ENCODE data around the gene FIGNL1.
"Not testable (repeated sequence)": the region's sequence is repeated elsewhere in the genome, so short reads cannot be mapped to it uniquely, and the experiment has no call there.

FIGNL1 gene

DNA sequence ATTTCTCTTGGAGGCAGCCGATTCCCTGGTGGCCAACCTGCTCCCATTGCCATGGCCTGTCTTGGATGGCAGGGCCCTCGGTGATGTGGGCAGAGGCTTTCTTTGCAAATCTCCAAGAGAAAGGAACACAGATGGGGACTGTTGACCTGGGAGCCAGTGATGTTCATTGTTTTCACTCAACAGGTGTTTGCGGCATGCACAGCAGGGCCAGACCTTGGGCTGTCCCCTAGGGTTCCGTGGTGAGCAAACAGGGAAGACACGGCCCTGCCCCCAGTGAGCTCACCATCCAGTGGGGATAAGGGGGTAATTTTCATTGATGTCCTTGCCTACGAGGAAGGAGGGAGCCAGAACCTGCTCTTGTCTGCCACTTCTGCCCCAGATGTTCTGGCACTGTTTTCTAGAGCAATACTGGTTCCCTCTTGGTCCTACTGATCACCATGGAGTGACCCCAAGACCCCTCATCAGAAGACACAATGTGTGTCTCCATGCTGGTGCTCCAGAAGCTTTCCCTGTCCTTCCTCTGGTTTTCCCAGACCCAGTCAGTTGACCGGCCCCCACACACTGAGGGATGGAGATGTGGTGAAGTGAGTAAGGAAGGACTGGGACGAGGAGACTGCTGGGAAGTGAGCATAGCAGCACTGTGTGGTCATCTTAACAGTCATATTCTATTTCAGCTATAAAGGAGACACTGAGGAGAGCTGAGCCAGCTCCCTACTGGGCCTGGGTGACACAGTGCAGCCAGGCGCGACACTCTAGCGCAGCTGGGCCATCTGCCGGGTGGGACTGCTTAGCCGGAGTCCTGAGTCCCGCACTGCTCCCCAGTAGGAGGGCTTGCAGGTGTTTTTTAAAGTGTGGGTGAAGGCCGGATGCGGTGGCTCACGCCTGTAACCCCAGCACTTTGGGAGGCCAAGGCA is 20.4 kb upstream of the FIGNL1 start:
- no peak for FAIRE-seq

- FAIRE-seq = no peak
These were observed 19.0 kb upstream of the FIGNL1 start for GRCh38 chr7:50469181-50469580.

- FAIRE-seq = no peak
These were observed 17.9 kb upstream of the FIGNL1 start for GRCh38 chr7:50467817-50468610.

DNA sequence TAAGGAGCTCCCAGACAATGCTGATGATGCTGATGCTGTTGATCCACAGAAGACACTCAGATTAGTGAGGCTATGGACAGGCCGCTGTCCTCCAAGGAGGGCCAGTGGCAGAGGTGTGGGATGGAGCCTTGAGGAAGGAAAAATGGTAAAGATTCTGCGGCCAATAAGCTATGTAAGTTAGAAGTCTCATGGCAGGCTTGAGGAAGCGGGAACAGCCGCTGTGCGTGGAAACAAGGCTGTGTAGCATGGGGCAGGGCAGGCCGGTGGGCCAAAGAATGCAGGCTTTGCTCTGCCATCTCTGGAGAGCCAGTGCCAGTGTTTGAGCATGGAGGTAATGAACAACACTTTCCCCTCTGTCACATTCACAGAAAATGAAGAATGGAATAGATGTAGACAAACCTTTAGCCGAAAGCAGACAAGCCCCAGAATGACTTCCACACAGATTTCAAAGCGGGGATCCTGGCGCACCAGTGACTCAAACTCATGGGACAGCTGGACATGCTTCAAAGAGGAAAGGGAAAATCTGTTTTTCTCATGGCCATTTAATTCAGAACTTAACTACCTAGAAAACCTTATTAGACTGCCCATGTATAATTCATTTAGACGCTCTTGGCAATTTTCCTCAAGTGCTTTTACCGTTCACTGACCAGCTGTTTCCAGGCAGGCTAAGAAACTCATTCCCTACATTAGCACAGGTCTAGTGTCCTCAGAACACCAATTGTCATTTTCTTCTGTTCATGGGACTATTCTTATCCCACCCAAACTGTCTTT is 16.9 kb upstream of the FIGNL1 start:
- FAIRE-seq = no peak

DNA sequence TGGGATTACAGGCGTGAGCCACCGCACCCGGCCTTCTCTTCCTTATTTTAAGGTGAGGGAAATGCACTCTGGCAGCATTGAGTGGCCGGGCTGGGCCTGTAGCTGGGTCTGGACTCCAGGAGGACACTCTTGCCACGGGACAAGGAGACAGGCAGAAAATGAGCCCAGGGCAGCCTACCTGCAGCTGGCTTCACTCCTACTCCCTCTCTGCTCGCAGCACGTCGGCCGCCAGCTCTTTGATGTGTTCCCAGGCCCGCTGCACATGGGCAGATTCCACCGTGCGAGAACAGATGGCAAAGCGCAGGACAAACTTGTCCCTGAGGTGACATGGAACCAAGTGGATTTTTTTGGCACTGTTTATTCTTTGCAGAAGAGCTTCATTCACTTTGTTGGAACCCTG is 12.9 kb upstream of the FIGNL1 start:
- no peak for FAIRE-seq

DNA sequence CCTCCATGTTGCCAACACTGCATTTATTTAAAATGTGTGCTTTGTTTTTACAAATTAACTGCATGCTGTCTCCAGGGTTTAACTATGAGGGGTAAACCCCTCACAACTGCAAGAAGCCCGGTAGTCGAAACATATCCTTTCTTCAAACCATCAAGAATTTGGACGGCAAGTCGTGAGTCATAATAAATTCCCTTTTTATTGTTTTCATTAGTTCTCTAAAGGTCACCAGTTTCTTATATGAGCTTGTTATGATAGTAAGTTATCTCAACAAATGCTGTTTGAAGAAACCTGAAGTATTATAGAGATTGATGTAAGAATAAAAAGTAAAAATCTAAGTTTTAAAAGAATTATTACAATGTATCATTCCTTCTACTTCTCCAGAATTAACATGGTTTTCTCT is 12.2 kb upstream of the FIGNL1 start:
- FAIRE-seq = no peak

DNA sequence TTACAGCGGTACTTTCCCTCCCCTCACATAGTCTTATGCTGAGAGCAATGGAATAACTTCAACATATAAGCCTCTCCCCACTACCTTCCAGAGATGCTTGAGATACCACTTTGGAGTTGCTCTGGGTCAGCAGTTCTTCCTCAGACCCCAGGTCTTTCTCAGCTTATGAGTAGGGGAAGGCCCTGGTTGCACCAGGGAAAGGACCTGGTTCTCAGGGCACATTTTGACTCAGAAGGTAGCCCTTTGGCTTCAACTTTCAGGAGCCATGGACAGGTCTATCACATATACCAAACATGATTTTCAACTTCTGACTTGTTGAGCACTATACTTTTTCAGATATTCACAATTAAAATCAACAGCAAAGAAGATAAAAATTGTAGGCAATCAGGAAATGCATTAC is 11.5 kb upstream of the FIGNL1 start:
- FAIRE-seq = no peak

DNA sequence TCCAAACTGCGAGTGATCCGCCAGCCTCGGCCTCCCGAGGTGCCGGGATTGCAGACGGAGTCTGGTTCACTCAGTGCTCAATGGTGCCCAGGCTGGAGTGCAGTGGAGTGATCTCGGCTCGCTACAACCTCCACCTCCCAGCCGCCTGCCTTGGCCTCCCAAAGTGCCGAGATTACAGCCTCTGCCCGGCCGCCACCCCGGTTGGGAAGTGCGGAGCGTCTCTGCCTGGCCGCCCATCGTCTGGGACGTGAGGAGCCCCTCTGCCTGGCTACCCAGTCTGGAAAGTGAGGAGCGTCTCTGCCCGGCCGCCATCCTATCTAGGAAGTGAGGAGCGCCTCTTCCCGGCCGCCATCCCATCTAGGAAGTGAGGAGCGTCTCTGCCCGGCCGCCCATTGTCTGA is 9.0 kb upstream of the FIGNL1 start:
- not testable (repeated sequence) for FAIRE-seq

- FAIRE-seq = not testable (repeated sequence)
These were observed 8.5 kb upstream of the FIGNL1 start for GRCh38 chr7:50458651-50459050.

GRCh38 chr7:50456371-50457123 is 6.4 kb upstream of the FIGNL1 start:
- FAIRE-seq = no peak

DNA sequence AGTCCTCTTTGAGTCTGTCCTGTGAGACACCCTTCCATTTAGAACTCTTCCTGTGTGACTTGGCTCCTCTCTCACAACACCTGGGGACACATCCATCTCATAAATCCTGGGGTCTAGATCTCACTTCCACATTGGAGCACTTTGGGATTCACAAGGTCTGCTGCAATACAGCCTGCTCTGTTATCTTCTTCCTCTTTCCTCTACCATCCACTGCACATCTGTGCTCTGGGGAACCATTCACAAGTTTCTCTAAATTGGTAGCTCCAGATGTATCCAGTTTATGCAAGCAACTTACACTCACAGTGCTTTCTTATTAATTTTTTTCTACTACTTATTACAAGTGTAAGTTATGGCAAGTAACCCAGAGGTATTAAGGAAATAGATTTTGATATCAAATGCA is 5.5 kb upstream of the FIGNL1 start:
- no peak for FAIRE-seq

DNA sequence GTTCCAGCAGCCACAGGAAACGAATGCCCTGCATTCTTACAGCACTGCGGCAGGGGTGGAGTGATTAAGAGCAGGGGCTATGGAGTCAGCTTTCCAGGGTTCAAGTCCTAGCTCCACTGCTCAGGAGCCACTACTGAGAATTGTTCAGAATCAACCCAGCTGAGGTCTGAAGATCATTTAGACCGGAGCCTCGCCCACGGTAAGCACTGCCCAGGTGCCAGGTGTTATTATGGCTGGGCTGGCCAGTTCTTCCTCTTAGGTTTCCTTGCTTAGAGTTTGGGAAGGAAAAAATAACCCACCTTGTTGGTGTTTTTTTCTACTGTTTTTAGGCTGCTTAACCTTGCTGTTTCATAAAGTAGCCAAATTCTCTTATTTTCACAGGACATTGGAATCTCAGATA is 4.8 kb upstream of the FIGNL1 start:
- no peak for FAIRE-seq

DNA sequence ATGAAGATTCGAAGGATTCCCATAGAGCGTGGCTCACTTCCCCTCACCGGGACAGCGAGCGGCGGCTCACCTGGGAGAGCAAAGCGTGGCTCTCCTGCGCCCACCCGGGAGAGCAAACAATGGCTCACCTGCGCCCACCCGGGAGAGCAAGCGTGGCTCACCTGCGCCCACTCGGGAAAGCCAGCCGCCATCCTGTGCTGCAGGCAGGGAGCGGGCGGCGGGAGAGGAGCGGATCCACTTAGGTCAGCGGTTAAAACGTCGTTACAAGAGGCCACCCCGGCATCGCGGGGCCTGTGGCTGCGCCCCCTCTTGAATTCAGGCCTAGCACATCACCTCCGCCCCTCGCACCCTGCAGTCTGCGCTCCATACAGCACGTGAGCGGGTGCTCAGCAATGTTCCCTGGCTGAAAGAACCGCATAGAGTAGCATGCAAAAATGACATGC is 461 bp upstream of the FIGNL1 start:
- FAIRE-seq = no peak

- no peak for FAIRE-seq
These were observed 659 bp downstream of the FIGNL1 start for GRCh38 chr7:50449501-50449880.

DNA sequence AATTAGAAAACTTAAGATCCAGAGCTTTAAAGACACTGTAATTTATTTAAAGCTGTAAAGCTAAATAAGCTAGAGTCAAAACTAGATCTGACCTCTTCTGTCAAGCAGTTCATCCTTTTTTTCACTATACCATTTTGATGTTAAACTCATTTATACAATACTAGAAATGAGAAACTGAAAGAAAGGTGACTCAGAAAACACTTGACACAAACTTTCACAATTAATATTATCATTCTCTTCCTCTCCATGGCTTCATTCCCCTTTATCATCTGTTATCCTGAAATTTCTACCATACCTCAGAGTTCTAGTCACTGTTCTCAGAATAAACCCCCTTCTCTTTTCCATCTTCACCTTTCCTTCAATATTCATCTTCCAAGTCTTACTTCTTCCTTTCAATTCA is 1.3 kb downstream of the FIGNL1 start:
- no peak for FAIRE-seq

GRCh38 chr7:50446542-50446960 is 3.6 kb downstream of the FIGNL1 start:
- no peak for FAIRE-seq

DNA sequence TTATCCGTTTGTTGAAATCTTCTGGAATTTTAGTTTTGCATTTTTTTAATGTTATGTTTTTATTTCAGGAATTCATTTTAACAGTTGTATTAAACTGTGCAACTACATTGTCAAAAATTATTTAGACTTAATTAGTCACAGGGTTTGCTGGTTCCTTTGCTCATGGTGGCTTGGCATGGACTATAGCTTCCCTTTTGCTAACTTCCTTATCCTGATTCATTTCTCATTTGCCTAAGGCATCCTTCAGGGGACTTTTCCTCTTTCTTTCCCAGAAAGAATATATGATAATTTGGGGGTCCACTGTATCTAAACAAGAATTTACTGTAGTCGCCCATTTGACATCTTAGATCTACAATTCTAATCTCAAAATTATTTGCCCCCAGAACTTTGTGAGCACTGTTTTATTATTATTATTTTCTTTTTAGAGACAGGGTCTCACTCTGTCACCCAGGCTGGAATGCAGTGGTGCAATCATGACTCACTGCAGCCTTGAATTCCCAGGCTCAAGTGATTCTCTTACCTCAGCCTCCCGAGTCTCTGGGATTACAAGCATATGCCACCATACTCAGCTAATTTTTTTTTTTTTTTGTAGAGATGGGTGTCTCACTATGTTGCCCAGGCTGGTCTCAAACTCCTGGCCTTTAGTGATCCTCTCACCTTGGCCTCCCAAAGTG is 13.9 kb downstream of the FIGNL1 start:
- FAIRE-seq = no peak

DNA sequence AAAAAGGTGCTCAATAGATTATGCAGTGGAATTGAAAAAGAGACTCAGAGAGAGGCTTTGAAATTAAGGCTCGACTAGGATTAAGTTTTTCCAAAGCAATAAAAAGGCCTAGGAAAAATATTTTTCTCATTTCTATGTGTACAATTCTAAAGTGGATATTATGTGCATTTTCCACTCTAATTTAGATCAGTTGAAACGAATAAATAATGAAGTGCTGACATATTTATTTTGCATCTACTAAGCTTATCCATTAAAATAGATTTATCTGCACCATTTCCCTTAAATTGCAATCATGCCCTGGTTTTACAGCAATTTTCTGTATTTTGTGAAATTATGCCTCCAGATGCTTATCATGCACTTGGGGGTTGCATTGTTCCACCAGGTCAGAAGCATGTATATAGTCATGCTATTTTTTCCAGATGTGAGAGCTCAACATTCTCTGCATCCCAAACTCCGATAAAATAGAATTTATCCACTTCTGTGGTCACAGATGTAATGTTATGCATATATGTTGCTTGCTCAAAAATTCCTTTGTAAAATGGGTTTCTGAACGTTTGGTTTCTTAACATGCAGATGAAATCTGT is 18.3 kb downstream of the FIGNL1 start:
- FAIRE-seq = no peak

GRCh38 chr7:50431316-50431715 is 18.8 kb downstream of the FIGNL1 start:
- no peak for FAIRE-seq

DNA sequence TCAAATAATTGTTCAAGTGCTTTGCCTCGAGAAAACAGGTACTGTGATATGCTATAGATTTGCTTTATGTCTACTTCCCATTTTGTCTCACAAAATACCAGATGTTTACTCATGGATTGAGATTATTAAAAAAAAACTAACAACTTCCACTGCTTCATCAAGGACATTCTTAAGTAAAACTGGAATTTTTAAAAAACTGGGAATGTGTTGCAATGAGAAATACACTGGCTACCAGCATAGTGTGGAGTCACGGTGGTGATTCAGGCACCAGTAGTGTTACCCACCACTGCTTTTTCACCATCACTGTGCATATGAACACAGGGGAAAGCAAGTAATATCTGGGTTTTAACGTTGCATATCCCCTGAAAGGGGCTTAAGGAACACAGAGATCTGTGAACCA is 21.2 kb downstream of the FIGNL1 start:
- no peak for FAIRE-seq

GRCh38 chr7:50427518-50427917 is 22.6 kb downstream of the FIGNL1 start:
- FAIRE-seq = no peak
